ENCODE data around the gene OR2V2. TPM values are rescaled to one million over a fixed set of nuclear protein-coding genes. Genes with fewer than 3 reads are reported as not detected.

Gene OR2V2
- total RNA-seq, 1 experiment from 2014 or later: not detected

DNA sequence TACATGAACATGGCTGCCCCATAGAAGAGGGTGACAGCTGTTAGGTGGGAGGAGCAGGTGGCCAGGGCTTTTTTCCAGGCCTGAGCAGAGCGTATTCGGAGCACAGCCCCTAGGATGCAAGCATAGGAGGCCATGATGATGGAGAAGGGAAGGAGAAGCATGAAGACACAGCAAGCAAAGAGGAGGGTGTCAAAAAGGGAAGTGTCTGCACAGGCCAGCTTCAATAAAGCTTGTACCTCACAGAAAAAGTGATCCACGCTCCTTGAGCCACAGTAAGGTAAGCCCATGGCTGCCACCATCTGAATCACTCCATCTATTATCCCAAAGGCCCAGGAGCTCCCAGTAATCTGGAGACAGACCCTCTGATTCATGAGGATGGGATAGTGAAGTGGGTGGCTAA is 22.9 kb upstream of the OR2V2 start:
- BruUV-seq (replicated peaks): no TSS peak
- Histone ChIP-seq H3K9me3 (ENCODE audit: low read length) (no peaks in the 10 kb centered on the region), H3K79me2 (ENCODE audit: low read length) (no peaks in the 10 kb centered on the region), H3K27me3 (ENCODE audit: low read length) (no peaks in the 10 kb centered on the region), H3K27ac (ENCODE audit: low read length) (no peak overlapping the region), H2AFZ (ENCODE audit: low read length) (no peak overlapping the region), H3K4me1 (ENCODE audit: insufficient read depth, low read length) (peaks cover 23% of the 10 kb centered on the region), H3K4me3 (ENCODE audit: low read length) (no peak overlapping the region), H3K4me2 (ENCODE audit: low read length) (no peak overlapping the region), H3K9me2 (replicated peaks; ENCODE audit: low read length) (no peaks in the 10 kb centered on the region), H3K36me3 (ENCODE audit: low read depth, low read length) (no peaks in the 10 kb centered on the region), H3K9ac (ENCODE audit: low read length) (no peak overlapping the region), H3F3A (ENCODE audit: low read length, unreplicated experiment) (peaks cover 6% of the 10 kb centered on the region), H4K20me1 (ENCODE audit: low read length) (no peaks in the 10 kb centered on the region)
- ATAC-seq: no peak
- ChIA-PET POLR2A (ENCODE audit: unreplicated experiment) (no interaction called here), CTCF (no interaction called here)
- TF ChIP-seq EZH2phosphoT487 (IDR thresholded peaks at IDR 0.05; ENCODE audit: borderline replicate concordance, low read length) (no peak), EZH2 (IDR thresholded peaks at IDR 0.05; ENCODE audit: low read length, unreplicated experiment) (no peak)
- TF ChIP-seq, protein P1, sequence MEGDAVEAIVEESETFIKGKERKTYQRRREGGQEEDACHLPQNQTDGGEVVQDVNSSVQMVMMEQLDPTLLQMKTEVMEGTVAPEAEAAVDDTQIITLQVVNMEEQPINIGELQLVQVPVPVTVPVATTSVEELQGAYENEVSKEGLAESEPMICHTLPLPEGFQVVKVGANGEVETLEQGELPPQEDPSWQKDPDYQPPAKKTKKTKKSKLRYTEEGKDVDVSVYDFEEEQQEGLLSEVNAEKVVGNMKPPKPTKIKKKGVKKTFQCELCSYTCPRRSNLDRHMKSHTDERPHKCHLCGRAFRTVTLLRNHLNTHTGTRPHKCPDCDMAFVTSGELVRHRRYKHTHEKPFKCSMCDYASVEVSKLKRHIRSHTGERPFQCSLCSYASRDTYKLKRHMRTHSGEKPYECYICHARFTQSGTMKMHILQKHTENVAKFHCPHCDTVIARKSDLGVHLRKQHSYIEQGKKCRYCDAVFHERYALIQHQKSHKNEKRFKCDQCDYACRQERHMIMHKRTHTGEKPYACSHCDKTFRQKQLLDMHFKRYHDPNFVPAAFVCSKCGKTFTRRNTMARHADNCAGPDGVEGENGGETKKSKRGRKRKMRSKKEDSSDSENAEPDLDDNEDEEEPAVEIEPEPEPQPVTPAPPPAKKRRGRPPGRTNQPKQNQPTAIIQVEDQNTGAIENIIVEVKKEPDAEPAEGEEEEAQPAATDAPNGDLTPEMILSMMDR (conservative IDR thresholded peaks at IDR 0.05; ENCODE audit: low read depth, low read length): no peak
- intact Hi-C loops (cut with micrococcal nuclease): no loop called here
- no peak for DNase-seq

DNA sequence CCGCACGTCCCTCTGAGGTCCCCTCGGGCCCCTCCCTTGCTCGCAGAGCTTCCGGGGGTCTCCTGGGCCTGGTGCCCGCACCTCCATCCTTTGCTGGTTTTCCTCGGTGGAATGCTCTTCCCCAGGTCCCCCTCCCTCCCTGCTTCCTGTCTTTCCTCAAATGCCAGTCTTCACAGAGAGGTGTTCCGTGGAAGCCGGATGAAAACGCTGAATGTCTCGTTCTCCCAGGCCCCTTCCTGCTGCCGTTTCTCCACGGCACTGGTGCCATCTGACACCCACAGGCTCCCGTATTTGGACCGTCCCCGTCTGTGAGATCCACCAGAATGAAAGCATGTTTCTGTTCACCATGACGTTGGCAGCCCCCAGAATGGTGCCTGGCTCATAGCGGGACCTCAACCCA is 20.5 kb upstream of the OR2V2 start:
- Histone ChIP-seq H3K27me3 (ENCODE audit: low read length) (no peaks in the 10 kb centered on the region), H3K4me1 (ENCODE audit: insufficient read depth, low read length) (no peaks in the 10 kb centered on the region), H3K79me2 (ENCODE audit: low read length) (no peaks in the 10 kb centered on the region), H3K9ac (ENCODE audit: low read length) (no peak overlapping the region), H3K4me2 (ENCODE audit: low read length) (no peak overlapping the region), H3K27ac (ENCODE audit: low read length) (no peak overlapping the region), H3K9me3 (ENCODE audit: low read length) (no peaks in the 10 kb centered on the region), H2AFZ (ENCODE audit: low read length) (no peak overlapping the region), H3K36me3 (ENCODE audit: low read depth, low read length) (no peaks in the 10 kb centered on the region), H3K4me3 (ENCODE audit: low read length) (no peak overlapping the region), H3K9me2 (replicated peaks; ENCODE audit: low read length) (no peaks in the 10 kb centered on the region), H3F3A (ENCODE audit: low read length, unreplicated experiment) (no peaks in the 10 kb centered on the region), H4K20me1 (ENCODE audit: low read length) (no peaks in the 10 kb centered on the region)
- DNase-seq (no peak), ATAC-seq (no peak)
- CTCF ChIA-PET: no interaction called here
- intact Hi-C loops (cut with micrococcal nuclease): no loop called here
- TF ChIP-seq, protein P1 (conservative IDR thresholded peaks at IDR 0.05; ENCODE audit: low read depth, low read length): no peak
- TF ChIP-seq EZH2phosphoT487 (IDR thresholded peaks at IDR 0.05; ENCODE audit: borderline replicate concordance, low read length) (no peak), EZH2 (IDR thresholded peaks at IDR 0.05; ENCODE audit: low read length, unreplicated experiment) (no peak)
- POLR2A ChIA-PET (ENCODE audit: unreplicated experiment): no interaction called here
- no TSS peak for BruUV-seq (replicated peaks)

DNA sequence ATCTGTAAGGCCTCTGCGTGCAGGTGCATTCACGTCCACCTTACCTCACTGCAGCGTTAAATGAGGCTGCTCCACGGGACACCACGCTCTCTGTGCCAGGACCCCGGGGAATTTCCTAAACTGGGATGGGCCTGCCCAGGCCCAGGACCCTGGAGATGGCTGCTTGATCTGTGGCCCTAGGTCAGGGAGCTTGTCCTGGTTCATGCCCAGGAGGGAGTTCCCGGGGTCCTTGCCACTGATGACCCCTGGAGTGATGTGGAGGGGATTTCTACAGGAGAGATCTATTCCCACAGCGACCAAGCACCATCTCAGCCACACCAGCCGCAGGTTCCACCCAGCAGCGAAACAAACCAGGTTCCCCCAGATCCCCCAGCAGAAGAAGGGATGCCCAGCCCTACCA is 19.9 kb upstream of the OR2V2 start:
- Histone ChIP-seq H3K27me3 (ENCODE audit: low read length) (no peaks in the 10 kb centered on the region), H3K4me2 (ENCODE audit: low read length) (no peak overlapping the region), H3K4me1 (ENCODE audit: insufficient read depth, low read length) (no peaks in the 10 kb centered on the region), H3K9ac (ENCODE audit: low read length) (no peak overlapping the region), H3K36me3 (ENCODE audit: low read depth, low read length) (no peaks in the 10 kb centered on the region), H3K27ac (ENCODE audit: low read length) (no peak overlapping the region), H2AFZ (ENCODE audit: low read length) (no peak overlapping the region), H3K4me3 (ENCODE audit: low read length) (no peak overlapping the region), H4K20me1 (ENCODE audit: low read length) (no peaks in the 10 kb centered on the region), H3K9me3 (ENCODE audit: low read length) (no peaks in the 10 kb centered on the region), H3F3A (ENCODE audit: low read length, unreplicated experiment) (no peaks in the 10 kb centered on the region), H3K9me2 (replicated peaks; ENCODE audit: low read length) (no peaks in the 10 kb centered on the region), H3K79me2 (ENCODE audit: low read length) (no peaks in the 10 kb centered on the region)
- intact Hi-C loops (cut with micrococcal nuclease): no loop called here
- ChIA-PET POLR2A (ENCODE audit: unreplicated experiment) (no interaction called here), CTCF (no interaction called here)
- TF ChIP-seq, protein P1 (conservative IDR thresholded peaks at IDR 0.05; ENCODE audit: low read depth, low read length): no peak
- TF ChIP-seq EZH2phosphoT487 (IDR thresholded peaks at IDR 0.05; ENCODE audit: borderline replicate concordance, low read length) (no peak), EZH2 (IDR thresholded peaks at IDR 0.05; ENCODE audit: low read length, unreplicated experiment) (no peak)
- no peak for DNase-seq
- no TSS peak for BruUV-seq (replicated peaks)
- ATAC-seq: no peak
